Measurements from ENCODE around the gene FAM149A.

FAM149A gene

GRCh38 chr4:186201535-186202230, 97.2 kb downstream of the FAM149A start:
- Histone ChIP-seq H3K4me1 (ENCODE audit: low read length) (peaks cover 15% of the 10 kb centered on the region), H3K9me3 (replicated peaks; ENCODE audit: insufficient read depth, low read length) (no peaks in the 10 kb centered on the region), H3K36me3 (replicated peaks; ENCODE audit: insufficient read depth, low read length) (no peaks in the 10 kb centered on the region), H3K4me2 (ENCODE audit: low read depth, low read length) (peak overlapping the region; percentile 39), H3K27me3 (replicated peaks; ENCODE audit: insufficient read depth, low read length) (no peaks in the 10 kb centered on the region), H4K20me1 (ENCODE audit: insufficient read depth, low read length) (no peaks in the 10 kb centered on the region), H3K9me2 (replicated peaks; ENCODE audit: insufficient read depth, low read length) (no peaks in the 10 kb centered on the region), H3F3A (ENCODE audit: insufficient read depth, low read length) (peaks cover 20% of the 10 kb centered on the region), H2AFZ (ENCODE audit: low read length) (peak overlapping the region; percentile 52; the same call in 1 of the 2 replicates), H3K27ac (ENCODE audit: low read length) (peak overlapping the region; percentile 26; the same call in 1 of the 2 replicates), H3K79me2 (ENCODE audit: low read length) (no peaks in the 10 kb centered on the region), H3K4me3 (ENCODE audit: low read length) (peak overlapping the region; percentile 11; the same call in 1 of the 2 replicates), H3K9ac (ENCODE audit: low read length) (peak overlapping the region; percentile 12; the same call in 1 of the 2 replicates)
- TF ChIP-seq EZH2 (optimal IDR thresholded peaks at IDR 0.05; ENCODE audit: low read depth, low read length) (no peak), CTCF (IDR thresholded peaks at IDR 0.05; ENCODE audit: low read length) (peak; percentile 97), EZH2phosphoT487 (IDR thresholded peaks at IDR 0.05; ENCODE audit: low read length) (no peak)
- DNase-seq = peak; percentile 89

DNA sequence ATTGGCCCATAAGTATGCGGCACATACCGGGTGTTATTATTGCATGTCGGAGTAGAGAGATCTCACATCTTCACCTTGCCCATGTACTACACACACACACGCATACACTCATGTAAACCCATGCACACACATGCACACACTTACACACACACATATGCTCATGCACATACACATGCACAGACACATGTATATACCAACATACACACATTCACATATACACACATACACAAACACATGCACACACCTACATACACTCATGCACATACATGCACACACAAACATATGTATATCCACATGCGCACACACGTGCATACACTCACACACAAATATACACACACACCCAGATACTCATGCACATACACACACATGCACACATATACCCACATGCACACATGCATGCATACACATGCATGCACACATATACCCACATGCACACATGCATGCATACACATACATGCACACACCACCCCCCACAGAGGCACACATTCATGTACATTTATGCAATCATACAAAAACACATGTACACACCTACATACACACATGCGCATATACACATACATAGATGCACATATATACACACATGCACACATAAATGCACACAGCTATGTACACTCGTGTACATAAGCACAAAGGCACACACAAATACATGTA, 98.1 kb downstream of the FAM149A start:
- Histone ChIP-seq H3K9me2 (replicated peaks; ENCODE audit: insufficient read depth, low read length) (no peaks in the 10 kb centered on the region), H3K36me3 (replicated peaks; ENCODE audit: insufficient read depth, low read length) (no peaks in the 10 kb centered on the region), H2AFZ (ENCODE audit: low read length) (no peak overlapping the region), H3K27me3 (replicated peaks; ENCODE audit: insufficient read depth, low read length) (no peaks in the 10 kb centered on the region), H3K4me1 (ENCODE audit: low read length) (peaks cover 15% of the 10 kb centered on the region), H3K4me2 (ENCODE audit: low read depth, low read length) (peak overlapping the region; percentile 39; the same call in 1 of the 2 replicates), H3F3A (ENCODE audit: insufficient read depth, low read length) (peaks cover 20% of the 10 kb centered on the region), H3K9me3 (replicated peaks; ENCODE audit: insufficient read depth, low read length) (no peaks in the 10 kb centered on the region), H4K20me1 (ENCODE audit: insufficient read depth, low read length) (no peaks in the 10 kb centered on the region), H3K79me2 (ENCODE audit: low read length) (no peaks in the 10 kb centered on the region), H3K9ac (ENCODE audit: low read length) (peak overlapping the region; percentile 12; the same call in 1 of the 2 replicates), H3K4me3 (ENCODE audit: low read length) (no peak overlapping the region), H3K27ac (ENCODE audit: low read length) (peak overlapping the region; percentile 62; the same call in 1 of the 2 replicates)
- no peak for DNase-seq
- TF ChIP-seq EZH2phosphoT487 (IDR thresholded peaks at IDR 0.05; ENCODE audit: low read length) = no peak
- TF ChIP-seq EZH2 (optimal IDR thresholded peaks at IDR 0.05; ENCODE audit: low read depth, low read length) = no peak
- no peak for TF ChIP-seq CTCF (IDR thresholded peaks at IDR 0.05; ENCODE audit: low read length)

GRCh38 chr4:186203406-186203805, 98.9 kb downstream of the FAM149A start:
- H3K79me2 ChIP-seq (ENCODE audit: low read length) = no peaks in the 10 kb centered on the region
- peak; percentile 22 for DNase-seq
- H3K4me1 ChIP-seq (ENCODE audit: low read length) = peaks cover 15% of the 10 kb centered on the region
- H3K27ac ChIP-seq (ENCODE audit: low read length) = peak overlapping the region; percentile 62; the same call in 1 of the 2 replicates
- no peaks in the 10 kb centered on the region for H4K20me1 ChIP-seq (ENCODE audit: insufficient read depth, low read length)
- H3K36me3 ChIP-seq (replicated peaks; ENCODE audit: insufficient read depth, low read length) = no peaks in the 10 kb centered on the region
- H3K9me3 ChIP-seq (replicated peaks; ENCODE audit: insufficient read depth, low read length) = no peaks in the 10 kb centered on the region
- H3K4me2 ChIP-seq (ENCODE audit: low read depth, low read length) = peak overlapping the region; percentile 46
- 0 out of 2 replicates have a peak overlapping the region, but pooled peaks have one; percentile 10 for H3K9ac ChIP-seq (ENCODE audit: low read length)
- TF ChIP-seq EZH2 (optimal IDR thresholded peaks at IDR 0.05; ENCODE audit: low read depth, low read length) (no peak), CTCF (IDR thresholded peaks at IDR 0.05; ENCODE audit: low read length) (no peak), EZH2phosphoT487 (IDR thresholded peaks at IDR 0.05; ENCODE audit: low read length) (no peak)
- peaks cover 20% of the 10 kb centered on the region for H3F3A ChIP-seq (ENCODE audit: insufficient read depth, low read length)
- H3K9me2 ChIP-seq (replicated peaks; ENCODE audit: insufficient read depth, low read length) = no peaks in the 10 kb centered on the region
- H3K27me3 ChIP-seq (replicated peaks; ENCODE audit: insufficient read depth, low read length) = no peaks in the 10 kb centered on the region
- peak overlapping the region; percentile 52 for H2AFZ ChIP-seq (ENCODE audit: low read length)
- H3K4me3 ChIP-seq (ENCODE audit: low read length) = peak overlapping the region; percentile 36
